Mammary epithelial cell (primary cell): Measurements from ENCODE around the gene FAIM.

Experiments used
- CTCF ChIP-seq, 2 donors: IDR thresholded peaks in 1 of 2; conservative IDR thresholded peaks in 1 of 2; 2 replicates each; pipeline ENCODE4 v1.5.1; 2011 to 2012; ENCODE audit warnings: inconsistent platforms in 2 of 2, low read length in 2 of 2, mild to moderate bottlenecking in 2 of 2, control low read depth in 1 of 2, low read depth in 1 of 2; ENCODE audit not compliant: insufficient read depth in 1 of 2; ENCODE audit errors: extremely low read depth in 1 of 2
- EZH2 ChIP-seq: IDR thresholded peaks from 2 replicates; pipeline ENCODE4 v1.6.1; 2012; ENCODE audit warnings: low read length, inconsistent platforms, borderline replicate concordance

DNA sequence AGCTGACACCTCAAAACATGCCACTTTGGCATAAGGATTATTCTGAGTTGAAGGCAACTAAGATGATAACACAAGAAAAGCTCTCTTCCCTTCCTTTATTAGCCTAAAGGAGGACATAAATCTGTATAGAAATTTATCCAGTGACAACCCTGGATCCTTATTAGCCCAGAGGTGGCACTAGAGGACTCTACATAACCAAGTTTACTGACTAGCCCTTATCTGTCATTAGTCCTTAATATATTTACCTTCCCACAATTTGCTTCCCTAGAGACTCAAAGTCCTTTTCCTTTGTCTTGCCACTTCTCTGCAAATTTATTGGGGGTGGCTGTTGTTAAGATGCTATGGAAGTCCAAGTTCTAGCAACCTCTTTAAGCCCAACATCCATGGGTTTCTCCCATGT, 41.2 kb upstream of the FAIM start:
- TF ChIP-seq CTCF (conservative IDR thresholded peaks at IDR 0.05 in 1 of 2, IDR thresholded peaks at IDR 0.05 in 1 of 2; ENCODE audit: extremely low read depth in 1 of 2, insufficient read depth in 1 of 2, low read depth in 1 of 2, low read length in 2 of 2) (no peak), EZH2 (no peak)
